OCI-LY1 (cell line): ENCODE data around the gene PXN.
"Not testable (repeated sequence)": the region's sequence is repeated elsewhere in the genome, so short reads cannot be mapped to it uniquely, and the experiment has no call there.

ENCODE experiments used
- H2AFZ ChIP-seq: fragments of 200-600 bp; sonication (generic), shearing (Covaris generic); 2 replicates; pipeline ENCODE4 v1.6.0; 2014; ENCODE audit warnings: antibody characterized with exemption, mild to moderate bottlenecking, low read length
- H3F3A ChIP-seq: fragments of 200-600 bp; sonication (generic), shearing (Covaris generic); 2 replicates; pipeline ENCODE4 v1.6.0; 2014; ENCODE audit warnings: mild to moderate bottlenecking, antibody characterized with exemption, low read length, moderate library complexity; ENCODE audit not compliant: insufficient read depth
- H3K27ac ChIP-seq: fragments of 200-600 bp; sonication (generic); 2 replicates; pipeline ENCODE4 v1.5.1; 2014; ENCODE audit warnings: low read length, mixed run types, mild to moderate bottlenecking, low read depth; ENCODE audit not compliant: poor library complexity, severe bottlenecking
- H3K27me3 ChIP-seq: fragments of 200-600 bp; sonication (generic); 2 replicates; pipeline ENCODE4 v1.6.0; 2014; ENCODE audit warnings: antibody characterized with exemption, mild to moderate bottlenecking, low read length, moderate library complexity; ENCODE audit not compliant: insufficient read depth
- H3K36me3 ChIP-seq: fragments of 200-600 bp; sonication (generic); 2 replicates; pipeline ENCODE4 v1.6.1; 2014; ENCODE audit warnings: mild to moderate bottlenecking, antibody characterized with exemption, low read length, moderate library complexity, mixed read lengths; ENCODE audit not compliant: insufficient read depth
- H3K4me1 ChIP-seq: fragments of 200-600 bp; sonication (generic); 2 replicates; pipeline ENCODE4 v1.5.1; 2014; ENCODE audit warnings: mild to moderate bottlenecking, low read length, moderate library complexity; ENCODE audit not compliant: insufficient read depth, severe bottlenecking
- H3K4me2 ChIP-seq: fragments of 200-600 bp; sonication (generic), shearing (Covaris generic); 2 replicates; pipeline ENCODE4 v1.6.1; 2014; ENCODE audit warnings: low read length
- H3K4me3 ChIP-seq: fragments of 200-600 bp; sonication (generic); 2 replicates; pipeline ENCODE4 v1.5.1; 2014; ENCODE audit warnings: low read length, low read depth, mild to moderate bottlenecking, mixed read lengths; ENCODE audit not compliant: poor library complexity, severe bottlenecking
- H3K79me2 ChIP-seq: fragments of 200-600 bp; shearing (Covaris generic); 2 replicates; pipeline ENCODE4 v1.6.1; 2016; ENCODE audit warnings: mixed run types, low read length, mixed read lengths; ENCODE audit not compliant: insufficient read depth
- H3K9ac ChIP-seq: fragments of 200-600 bp; sonication (generic), shearing (Covaris generic); 2 replicates; pipeline ENCODE4 v1.6.1; 2014; ENCODE audit warnings: mild to moderate bottlenecking, low read length, mixed read lengths
- H3K9me2 ChIP-seq: fragments of 200-600 bp; sonication (generic), shearing (Covaris generic); 2 replicates; pipeline ENCODE4 v1.6.1; 2014; ENCODE audit warnings: low read depth, mild to moderate bottlenecking, low read length, mixed read lengths
- H3K9me3 ChIP-seq: fragments of 200-600 bp; shearing (Covaris generic); 2 replicates; pipeline ENCODE4 v1.6.1; 2014; ENCODE audit warnings: low read length, mixed read lengths
- H4K20me1 ChIP-seq: fragments of 200-600 bp; sonication (generic), shearing (Covaris generic); 2 replicates; pipeline ENCODE4 v1.6.0; 2016; ENCODE audit warnings: mild to moderate bottlenecking, low read length; ENCODE audit not compliant: insufficient read depth
- EZH2 ChIP-seq: fragments of 200-600 bp; sonication (generic), shearing (Covaris generic); IDR thresholded peaks from 2 replicates; pipeline ENCODE4 v1.8.0; 2017; ENCODE audit warnings: borderline replicate concordance, mixed run types, mild to moderate bottlenecking, antibody characterized with exemption, low read length, moderate library complexity, mixed read lengths
- TF ChIP-seq, protein P1 (sequence below): fragments of 200-600 bp; sonication (generic), shearing (Covaris generic); IDR thresholded peaks from 2 replicates; pipeline ENCODE4 v1.5.1; 2017; ENCODE audit warnings: mild to moderate bottlenecking, antibody characterized with exemption, low read length, moderate library complexity, mixed read lengths

The PXN gene

DNA sequence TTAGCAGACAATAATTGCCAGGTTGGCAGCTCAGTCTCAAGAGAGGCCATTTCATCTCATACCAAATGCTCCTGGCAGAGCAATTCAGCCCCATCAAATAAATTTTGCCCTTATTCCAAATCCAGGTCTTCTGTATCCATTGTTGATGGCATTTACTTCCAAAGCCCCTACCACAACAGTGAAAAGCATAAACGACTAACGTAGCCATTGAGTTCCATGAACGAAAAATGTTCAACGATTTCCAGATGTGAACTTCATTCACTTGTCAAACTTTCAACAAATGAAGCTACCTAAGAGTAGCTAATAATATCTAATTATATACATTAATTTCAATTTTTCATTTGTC, 68.0 kb downstream of the PXN start:
- H2AFZ ChIP-seq: no peak overlapping the region
- no peaks in the 10 kb centered on the region for H3K9me3 ChIP-seq
- H3K9ac ChIP-seq: no peak overlapping the region
- H3K9me2 ChIP-seq: no peaks in the 10 kb centered on the region
- no peak overlapping the region for H3K4me3 ChIP-seq
- no peak for TF ChIP-seq EZH2
- TF ChIP-seq, protein P1, sequence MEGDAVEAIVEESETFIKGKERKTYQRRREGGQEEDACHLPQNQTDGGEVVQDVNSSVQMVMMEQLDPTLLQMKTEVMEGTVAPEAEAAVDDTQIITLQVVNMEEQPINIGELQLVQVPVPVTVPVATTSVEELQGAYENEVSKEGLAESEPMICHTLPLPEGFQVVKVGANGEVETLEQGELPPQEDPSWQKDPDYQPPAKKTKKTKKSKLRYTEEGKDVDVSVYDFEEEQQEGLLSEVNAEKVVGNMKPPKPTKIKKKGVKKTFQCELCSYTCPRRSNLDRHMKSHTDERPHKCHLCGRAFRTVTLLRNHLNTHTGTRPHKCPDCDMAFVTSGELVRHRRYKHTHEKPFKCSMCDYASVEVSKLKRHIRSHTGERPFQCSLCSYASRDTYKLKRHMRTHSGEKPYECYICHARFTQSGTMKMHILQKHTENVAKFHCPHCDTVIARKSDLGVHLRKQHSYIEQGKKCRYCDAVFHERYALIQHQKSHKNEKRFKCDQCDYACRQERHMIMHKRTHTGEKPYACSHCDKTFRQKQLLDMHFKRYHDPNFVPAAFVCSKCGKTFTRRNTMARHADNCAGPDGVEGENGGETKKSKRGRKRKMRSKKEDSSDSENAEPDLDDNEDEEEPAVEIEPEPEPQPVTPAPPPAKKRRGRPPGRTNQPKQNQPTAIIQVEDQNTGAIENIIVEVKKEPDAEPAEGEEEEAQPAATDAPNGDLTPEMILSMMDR: no peak
- H3K36me3 ChIP-seq: peaks cover 51% of the 10 kb centered on the region
- H3F3A ChIP-seq: peaks cover 20% of the 10 kb centered on the region
- no peak overlapping the region for H3K27ac ChIP-seq
- H3K4me1 ChIP-seq: peaks cover 72% of the 10 kb centered on the region
- H3K4me2 ChIP-seq: peak overlapping the region; percentile 84; the same call in 1 of the 2 replicates
- H4K20me1 ChIP-seq: no peaks in the 10 kb centered on the region
- peaks cover 38% of the 10 kb centered on the region for H3K79me2 ChIP-seq
- H3K27me3 ChIP-seq: no peaks in the 10 kb centered on the region

- not testable (repeated sequence) for H3K9me2 ChIP-seq, H3K27ac ChIP-seq, H3K27me3 ChIP-seq, H2AFZ ChIP-seq, H3K4me3 ChIP-seq, H3K9me3 ChIP-seq, H3K9ac ChIP-seq, H4K20me1 ChIP-seq
- peaks cover 20% of the 10 kb centered on the region for H3F3A ChIP-seq
- H3K36me3 ChIP-seq: peaks cover 53% of the 10 kb centered on the region
- H3K4me2 ChIP-seq: peak overlapping the region; percentile 84
- peaks cover 71% of the 10 kb centered on the region for H3K4me1 ChIP-seq
- H3K79me2 ChIP-seq: peaks cover 42% of the 10 kb centered on the region
These were observed 68.6 kb downstream of the PXN start for GRCh38 chr12:120196817-120197541.

DNA sequence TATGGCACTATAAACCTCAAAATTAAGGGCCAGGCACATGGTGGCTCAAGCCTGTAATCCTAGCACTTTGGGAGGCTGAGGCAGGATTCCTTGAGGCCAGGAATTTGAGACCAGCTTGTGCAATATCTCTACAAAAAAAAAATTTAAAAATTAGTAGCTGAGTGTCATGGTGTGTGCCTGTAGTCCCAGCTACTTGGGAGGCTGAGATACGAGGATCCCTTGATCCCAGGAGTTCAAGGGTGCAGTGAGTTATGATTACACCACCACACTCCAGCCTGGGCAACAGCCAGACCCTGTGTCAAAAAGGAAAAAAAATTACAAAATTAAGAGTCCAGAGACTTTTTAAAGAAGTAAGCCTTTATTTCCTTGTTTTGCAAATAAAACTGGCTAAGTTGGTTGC, 69.2 kb downstream of the PXN start:
- Histone ChIP-seq H3K79me2 (peaks cover 48% of the 10 kb centered on the region), H3F3A (peaks cover 20% of the 10 kb centered on the region), H3K27ac (peak overlapping the region; percentile 86)

More for the DNA sequence above, 69.2 kb downstream of the PXN start:
- Histone ChIP-seq H3K9ac (no peak overlapping the region), H3K27me3 (no peaks in the 10 kb centered on the region), H3K4me2 (peak overlapping the region; percentile 84; the same call in 1 of the 2 replicates), H3K9me3 (no peaks in the 10 kb centered on the region), H2AFZ (no peak overlapping the region), H3K4me1 (peaks cover 74% of the 10 kb centered on the region), H3K9me2 (no peaks in the 10 kb centered on the region), H3K4me3 (peak overlapping the region; percentile 71), H3K36me3 (peaks cover 60% of the 10 kb centered on the region), H4K20me1 (no peaks in the 10 kb centered on the region)
- no peak for TF ChIP-seq EZH2
- TF ChIP-seq, protein P1: no peak
